GM12873 (cell line): ENCODE data around the gene RAB25.

ENCODE experiments used
- TF ChIP-seq, protein P1 (sequence below): IDR thresholded peaks from 2 replicates; pipeline ENCODE4 v1.5.1; 2012; ENCODE audit warnings: low read depth, mild to moderate bottlenecking, moderate library complexity, low read length, control low read depth; ENCODE audit not compliant: insufficient read depth; ENCODE audit errors: missing control alignments

RAB25 gene

GRCh38 chr1:156062189-156062588 is 1.2 kb downstream of the RAB25 start:
- TF ChIP-seq, protein P1, sequence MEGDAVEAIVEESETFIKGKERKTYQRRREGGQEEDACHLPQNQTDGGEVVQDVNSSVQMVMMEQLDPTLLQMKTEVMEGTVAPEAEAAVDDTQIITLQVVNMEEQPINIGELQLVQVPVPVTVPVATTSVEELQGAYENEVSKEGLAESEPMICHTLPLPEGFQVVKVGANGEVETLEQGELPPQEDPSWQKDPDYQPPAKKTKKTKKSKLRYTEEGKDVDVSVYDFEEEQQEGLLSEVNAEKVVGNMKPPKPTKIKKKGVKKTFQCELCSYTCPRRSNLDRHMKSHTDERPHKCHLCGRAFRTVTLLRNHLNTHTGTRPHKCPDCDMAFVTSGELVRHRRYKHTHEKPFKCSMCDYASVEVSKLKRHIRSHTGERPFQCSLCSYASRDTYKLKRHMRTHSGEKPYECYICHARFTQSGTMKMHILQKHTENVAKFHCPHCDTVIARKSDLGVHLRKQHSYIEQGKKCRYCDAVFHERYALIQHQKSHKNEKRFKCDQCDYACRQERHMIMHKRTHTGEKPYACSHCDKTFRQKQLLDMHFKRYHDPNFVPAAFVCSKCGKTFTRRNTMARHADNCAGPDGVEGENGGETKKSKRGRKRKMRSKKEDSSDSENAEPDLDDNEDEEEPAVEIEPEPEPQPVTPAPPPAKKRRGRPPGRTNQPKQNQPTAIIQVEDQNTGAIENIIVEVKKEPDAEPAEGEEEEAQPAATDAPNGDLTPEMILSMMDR, result no peak

DNA sequence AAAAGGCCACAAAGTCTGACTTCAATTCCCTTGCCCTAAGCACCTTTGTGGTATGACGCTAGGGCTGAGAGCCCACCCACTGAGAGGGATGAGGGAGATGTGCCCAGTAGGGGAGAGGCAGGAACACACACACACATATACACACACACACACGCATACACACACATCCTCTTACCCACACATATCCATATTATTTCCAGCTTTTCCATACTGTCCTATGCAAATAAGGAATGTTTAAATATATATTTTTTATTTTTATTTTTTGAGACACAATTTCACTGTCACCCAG is 3.0 kb downstream of the RAB25 start:
- TF ChIP-seq, protein P1, result no peak

DNA sequence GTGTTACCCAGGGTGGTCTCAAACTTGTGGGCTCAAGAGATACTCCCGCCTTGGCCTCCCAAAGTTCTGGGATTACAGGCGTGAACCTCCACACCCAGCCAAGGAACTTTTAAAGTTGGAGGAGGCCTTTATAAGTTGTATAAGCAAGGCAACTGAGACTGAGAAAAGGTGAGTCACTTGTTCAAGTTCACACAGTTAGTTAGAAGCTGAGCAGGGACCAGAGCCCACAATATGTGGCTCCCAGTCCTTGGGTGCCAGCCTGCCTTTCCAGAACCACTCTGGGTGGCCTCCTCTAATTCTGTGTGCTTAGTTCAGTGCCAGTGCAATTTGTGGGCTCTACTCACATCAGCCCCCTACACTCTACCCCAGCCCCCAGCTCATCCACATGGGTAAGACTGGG is 3.7 kb downstream of the RAB25 start:
- TF ChIP-seq, protein P1, result no peak

- TF ChIP-seq, protein P1, result no peak
Observed at GRCh38 chr1:156065212-156065611, 4.3 kb downstream of the RAB25 start.

DNA sequence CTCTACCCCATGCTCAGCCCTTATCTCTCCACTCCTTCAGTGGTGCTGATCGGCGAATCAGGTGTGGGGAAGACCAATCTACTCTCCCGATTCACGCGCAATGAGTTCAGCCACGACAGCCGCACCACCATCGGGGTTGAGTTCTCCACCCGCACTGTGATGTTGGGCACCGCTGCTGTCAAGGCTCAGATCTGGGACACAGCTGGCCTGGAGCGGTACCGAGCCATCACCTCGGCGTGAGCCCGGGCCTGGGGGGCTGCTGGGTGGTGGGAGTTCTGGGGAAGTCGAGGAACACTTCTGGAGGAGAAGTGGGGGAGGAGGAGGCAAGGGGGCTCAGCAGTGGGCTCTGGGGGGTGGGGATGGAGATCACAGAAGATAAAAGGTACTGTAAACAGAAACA is 4.9 kb downstream of the RAB25 start:
- TF ChIP-seq, protein P1, result no peak

DNA sequence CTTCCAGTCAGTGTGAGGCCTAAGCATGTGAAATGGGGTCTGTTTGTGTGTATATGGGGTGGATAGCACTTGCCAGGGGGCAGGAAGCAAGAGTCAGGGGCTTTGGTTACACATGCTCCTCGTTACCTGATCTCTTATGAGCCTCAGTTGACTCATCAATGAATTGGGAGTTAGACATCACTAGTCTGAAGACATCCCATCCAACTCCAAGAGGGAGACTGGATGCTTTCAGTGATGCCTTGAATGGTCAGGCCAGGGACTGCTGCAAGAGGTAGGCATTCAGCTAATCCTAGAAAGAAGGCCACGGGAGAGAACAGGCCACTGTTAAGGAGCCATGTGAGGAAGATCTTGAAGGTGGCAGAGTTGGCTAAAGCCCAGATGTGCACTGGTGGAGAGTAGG is 6.3 kb downstream of the RAB25 start:
- TF ChIP-seq, protein P1, result no peak

DNA sequence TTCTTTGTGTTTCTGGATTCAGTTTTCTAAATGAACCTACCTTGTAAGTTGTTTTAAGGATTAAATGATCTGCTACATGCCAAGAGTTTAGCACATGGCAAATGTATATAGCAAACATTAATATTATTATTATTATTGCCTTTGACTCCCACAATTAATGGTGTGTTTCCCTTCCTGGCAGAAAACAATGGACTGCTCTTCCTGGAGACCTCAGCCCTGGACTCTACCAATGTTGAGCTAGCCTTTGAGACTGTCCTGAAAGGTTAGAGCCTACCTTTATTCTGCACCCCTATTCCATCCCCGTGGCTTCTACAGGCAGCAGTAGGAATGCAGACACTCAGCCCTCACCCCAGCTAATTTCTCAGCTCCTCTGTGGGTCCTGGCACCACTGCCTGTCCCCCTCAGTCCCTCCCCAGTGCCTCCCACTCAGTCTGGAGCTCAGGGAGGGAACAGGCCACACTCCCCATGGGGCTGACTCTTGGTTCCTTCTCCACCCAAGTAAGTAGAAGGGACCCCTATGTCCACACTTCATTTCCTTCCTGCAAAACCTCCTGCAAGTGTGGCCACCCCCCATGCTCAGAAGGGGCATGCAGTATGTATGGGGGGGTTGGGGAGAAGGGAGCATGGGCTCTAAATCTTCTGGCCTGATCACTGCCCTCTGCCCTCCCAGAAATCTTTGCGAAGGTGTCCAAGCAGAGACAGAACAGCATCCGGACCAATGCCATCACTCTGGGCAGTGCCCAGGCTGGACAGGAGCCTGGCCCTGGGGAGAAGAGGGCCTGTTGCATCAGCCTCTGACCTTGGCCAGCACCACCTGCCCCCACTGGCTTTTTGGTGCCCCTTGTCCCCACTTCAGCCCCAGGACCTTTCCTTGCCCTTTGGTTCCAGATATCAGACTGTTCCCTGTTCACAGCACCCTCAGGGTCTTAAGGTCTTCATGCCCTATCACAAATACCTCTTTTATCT is 8.8 kb downstream of the RAB25 start:
- TF ChIP-seq, protein P1, result no peak
